Metanephros (tissue), 2 donors: ENCODE results near the gene GMEB1. TPM values are rescaled to one million over a fixed set of nuclear protein-coding genes. Genes with fewer than 3 reads are reported as not detected.

Experiments used
- small RNA-seq: library from RNA; depleted of rRNA; stranded (forward); fragments of <200 nt; gene quantifications from one replicate; pipeline ENCODE3, GENCODE V24; 2014; ENCODE audit warnings: low replicate concordance
- total RNA-seq: library from RNA; depleted of rRNA; stranded (reverse); fragments of >200 nt; gene quantifications from one replicate; pipeline ENCODE4 v1.2.3, GENCODE V29; 2014

The GMEB1 gene, protein sequence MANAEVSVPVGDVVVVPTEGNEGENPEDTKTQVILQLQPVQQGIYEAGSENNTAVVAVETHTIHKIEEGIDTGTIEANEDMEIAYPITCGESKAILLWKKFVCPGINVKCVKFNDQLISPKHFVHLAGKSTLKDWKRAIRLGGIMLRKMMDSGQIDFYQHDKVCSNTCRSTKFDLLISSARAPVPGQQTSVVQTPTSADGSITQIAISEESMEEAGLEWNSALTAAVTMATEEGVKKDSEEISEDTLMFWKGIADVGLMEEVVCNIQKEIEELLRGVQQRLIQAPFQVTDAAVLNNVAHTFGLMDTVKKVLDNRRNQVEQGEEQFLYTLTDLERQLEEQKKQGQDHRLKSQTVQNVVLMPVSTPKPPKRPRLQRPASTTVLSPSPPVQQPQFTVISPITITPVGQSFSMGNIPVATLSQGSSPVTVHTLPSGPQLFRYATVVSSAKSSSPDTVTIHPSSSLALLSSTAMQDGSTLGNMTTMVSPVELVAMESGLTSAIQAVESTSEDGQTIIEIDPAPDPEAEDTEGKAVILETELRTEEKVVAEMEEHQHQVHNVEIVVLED
- total RNA-seq = 8.6 TPM

DNA sequence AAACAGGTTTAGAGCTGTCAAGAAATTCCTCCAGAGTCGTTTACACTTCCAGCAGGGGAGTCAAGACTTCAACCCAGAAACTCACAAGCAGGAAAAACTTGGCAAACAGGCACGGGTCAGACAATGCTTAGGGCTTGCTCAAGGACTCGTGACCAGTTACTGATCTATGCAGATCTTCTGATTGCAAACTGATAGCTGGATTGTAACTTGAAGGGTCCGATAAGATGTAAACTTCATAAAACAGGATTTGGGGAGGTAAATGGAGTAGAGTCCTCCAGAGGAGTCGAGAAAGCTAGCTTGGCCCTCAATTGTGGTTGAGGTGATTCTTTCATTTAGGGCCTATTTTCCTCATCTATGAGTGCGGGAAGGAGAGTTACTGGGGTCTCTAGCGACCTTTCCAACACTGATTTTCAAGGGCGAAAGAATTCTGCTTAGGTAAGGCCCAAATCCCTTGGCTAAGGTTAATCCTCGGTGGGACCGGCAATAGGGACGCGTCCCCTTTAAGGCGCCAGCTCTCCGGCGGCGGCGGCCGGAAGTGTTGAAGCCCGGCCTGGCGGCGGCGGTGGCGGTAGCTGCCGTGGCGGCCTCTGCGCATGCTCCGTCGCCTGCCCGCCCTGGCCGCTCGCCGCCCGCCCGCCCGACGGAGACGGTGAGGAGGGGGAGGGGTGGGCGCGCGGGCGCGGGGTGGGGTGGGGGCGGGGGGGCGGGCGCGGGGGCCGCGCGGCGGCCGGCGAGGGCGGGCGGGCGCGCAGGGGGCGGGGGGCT is at the start of gene GMEB1:
GMEB1 (plus strand) TSS at position 594 of the 765 bp plus-strand sequence. CDS start 14,829 bp downstream, outside the sequence.

DNA sequence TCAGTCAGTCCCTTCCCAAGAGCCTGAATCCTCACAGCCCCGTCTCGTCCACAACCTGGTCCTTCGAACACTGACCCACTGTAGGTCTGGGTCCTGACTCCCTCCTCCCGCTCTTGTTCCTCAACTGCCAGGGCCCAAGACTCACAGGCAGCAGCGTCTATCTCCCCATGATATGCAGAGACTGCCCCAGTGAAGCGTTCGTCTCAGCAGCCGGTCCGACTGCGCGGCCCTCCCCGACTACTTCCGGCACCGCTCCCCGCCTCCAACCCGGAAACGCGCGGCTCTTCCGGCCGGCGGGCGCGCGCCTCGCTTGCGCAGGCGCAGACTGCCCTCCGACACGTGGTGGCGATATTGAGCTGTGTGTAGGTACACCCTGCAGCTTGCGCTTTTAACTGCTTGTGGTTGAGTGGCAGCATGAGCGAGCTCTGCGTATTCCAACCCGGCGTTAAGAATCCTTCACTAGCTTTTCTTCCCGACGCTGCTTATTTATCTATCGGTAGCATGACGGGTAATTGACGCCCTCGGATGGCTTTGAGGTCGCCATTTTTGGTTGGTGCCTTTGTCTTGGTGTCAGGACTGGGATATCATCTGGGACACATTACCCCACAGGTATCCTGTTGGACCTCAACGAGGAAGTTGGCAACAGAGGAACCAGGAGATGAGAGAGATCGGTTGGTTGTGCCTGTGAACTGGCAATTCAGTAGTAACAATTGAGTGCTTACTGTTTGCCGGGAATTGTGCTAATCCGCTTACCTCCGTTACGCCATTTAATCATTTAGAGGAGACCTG is 25.5 kb upstream of the GMEB1 start, which contains the start of gene TAF12:
TAF12 (minus strand) TSS at position 221 of the 789 bp plus-strand sequence. CDS start 20,986 bp downstream, outside the sequence.

DNA sequence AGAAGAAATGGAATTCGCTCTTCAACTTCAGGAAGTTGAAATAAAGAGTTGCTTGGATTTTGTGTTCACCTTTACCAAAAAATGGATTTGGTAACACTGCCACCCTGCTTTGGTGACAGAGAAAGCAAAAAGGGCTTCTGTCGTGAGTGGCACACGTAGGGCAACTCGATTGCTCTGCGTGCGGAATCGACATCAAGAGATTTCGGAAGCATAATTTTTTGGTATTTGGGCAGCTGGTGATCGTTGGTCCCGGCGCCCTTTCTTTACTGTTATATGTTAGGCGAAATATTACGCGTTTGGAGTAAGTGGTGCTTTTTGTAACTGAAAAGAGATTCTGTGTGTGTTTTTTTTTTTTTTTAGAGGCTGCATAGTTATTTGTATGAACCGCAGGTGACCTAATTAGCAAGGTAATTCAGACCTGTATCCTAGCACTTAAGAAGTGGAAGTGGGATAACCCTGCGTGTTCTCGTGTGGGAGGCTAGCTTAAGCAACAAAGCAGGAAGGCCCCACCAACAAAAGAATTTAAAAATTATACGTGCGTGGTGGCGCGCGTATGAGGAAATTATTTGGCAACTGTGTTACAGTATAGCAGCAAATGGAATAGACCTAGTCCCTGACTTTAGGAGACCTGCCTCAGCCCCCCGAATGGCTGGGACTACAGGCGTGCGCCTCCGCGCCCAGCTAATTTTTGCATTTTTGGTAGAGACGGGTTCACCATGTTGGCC is 19.9 kb upstream of the GMEB1 start, which contains the start of gene RNU11:
RNU11 (plus strand) TSS at position 127 of the 725 bp plus-strand sequence.

DNA sequence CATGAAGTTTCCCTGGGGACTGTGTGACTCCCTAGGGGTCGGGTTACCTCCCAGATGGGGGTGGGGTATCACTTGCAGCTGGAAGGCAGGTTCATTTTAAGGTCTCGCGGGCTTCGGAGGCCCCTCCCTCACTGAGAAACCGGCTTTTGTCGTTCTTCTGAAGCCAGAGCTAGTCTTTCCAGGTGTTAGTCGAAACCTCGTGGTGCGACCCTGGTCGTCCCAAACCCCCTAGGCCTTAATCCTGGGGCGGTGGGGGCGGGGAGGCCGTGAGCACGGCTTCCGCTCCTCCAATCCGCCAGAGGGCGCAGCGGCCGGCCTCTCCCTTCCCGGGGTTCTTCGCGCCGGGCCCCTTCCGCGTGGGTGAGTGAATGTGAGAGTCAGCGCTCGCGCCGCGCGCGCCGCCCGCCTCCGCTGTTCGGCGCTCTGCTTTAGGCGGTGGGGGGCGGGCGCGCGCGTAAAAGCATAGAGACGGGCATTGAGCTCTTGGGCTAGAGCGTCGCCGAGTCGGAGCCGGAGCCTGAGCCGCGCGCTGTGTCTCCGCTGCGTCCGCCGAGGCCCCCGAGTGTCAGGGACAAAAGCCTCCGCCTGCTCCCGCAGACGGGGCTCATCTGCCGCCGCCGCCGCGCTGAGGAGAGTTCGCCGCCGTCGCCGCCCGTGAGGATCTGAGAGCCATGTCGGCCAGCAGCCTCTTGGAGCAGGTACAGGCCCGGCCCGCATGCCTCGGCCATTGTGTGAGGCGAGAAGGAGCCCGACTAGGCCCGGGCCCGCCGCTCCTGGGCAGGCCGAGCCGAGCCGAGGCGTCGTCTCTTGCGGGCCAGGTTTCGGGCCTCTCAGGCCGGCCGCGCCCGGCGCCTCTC is 68.1 kb downstream of the GMEB1 start, which contains the start of gene YTHDF2:
YTHDF2 (plus strand) TSS at position 491 of the 857 bp plus-strand sequence; CDS start at position 672, 181 bp downstream.

Small RNA genes within 50 kb of the gene (small RNA-seq; reads per million reads assigned to genes)
- gene RF00422 (not detected), gene RNU11 (not detected)

Other genes starting within 250 kb of the GMEB1 start
- gene RCC1, start 162.7 kb upstream of the GMEB1 start, total RNA-seq = 22.9 TPM
- gene TRNAU1AP, start 115.7 kb upstream of the GMEB1 start, total RNA-seq = 20.3 TPM
- gene RAB42, start 76.5 kb upstream of the GMEB1 start, total RNA-seq = 3.0 TPM
- gene TAF12, start 25.7 kb upstream of the GMEB1 start, total RNA-seq = 20.3 TPM
- not detected for gene RNU11, start 20.2 kb upstream of the GMEB1 start, total RNA-seq
- gene YTHDF2, start 68.2 kb downstream of the GMEB1 start, total RNA-seq = 61.8 TPM
- gene OPRD1, start 143.4 kb downstream of the GMEB1 start, total RNA-seq = 0.23 TPM
- gene EPB41, start 245.8 kb downstream of the GMEB1 start, total RNA-seq = 57.3 TPM